GM12873 (cell line): ENCODE results near the gene TAP2.
A peak's percentile ranks its signal among the peaks of the same experiment; 100 is the strongest.

Experiments used
- TF ChIP-seq, protein P1 (sequence below): IDR thresholded peaks from 2 replicates; pipeline ENCODE4 v1.5.1; 2012; ENCODE audit warnings: low read depth, mild to moderate bottlenecking, moderate library complexity, low read length, control low read depth; ENCODE audit not compliant: insufficient read depth; ENCODE audit errors: missing control alignments

Gene TAP2

DNA sequence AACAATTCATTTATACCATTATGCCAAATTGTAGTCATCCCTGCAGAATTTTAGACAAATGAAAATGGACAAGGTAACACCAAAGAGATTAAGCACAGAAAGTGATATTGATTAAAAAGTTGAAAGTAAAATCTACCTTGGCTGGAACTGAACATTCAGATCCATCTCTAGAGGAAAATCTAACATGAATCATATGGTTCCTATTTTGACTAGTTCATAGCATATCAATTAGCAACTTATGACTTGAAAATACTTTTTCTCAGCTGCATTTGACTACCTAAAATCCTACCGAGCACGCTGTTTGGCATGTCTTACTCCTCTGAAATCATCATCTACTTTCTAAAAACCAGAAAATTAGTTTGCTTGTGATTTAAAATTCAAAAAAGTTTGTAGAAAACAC is 38.1 kb upstream of the TAP2 start:
- TF ChIP-seq, protein P1, sequence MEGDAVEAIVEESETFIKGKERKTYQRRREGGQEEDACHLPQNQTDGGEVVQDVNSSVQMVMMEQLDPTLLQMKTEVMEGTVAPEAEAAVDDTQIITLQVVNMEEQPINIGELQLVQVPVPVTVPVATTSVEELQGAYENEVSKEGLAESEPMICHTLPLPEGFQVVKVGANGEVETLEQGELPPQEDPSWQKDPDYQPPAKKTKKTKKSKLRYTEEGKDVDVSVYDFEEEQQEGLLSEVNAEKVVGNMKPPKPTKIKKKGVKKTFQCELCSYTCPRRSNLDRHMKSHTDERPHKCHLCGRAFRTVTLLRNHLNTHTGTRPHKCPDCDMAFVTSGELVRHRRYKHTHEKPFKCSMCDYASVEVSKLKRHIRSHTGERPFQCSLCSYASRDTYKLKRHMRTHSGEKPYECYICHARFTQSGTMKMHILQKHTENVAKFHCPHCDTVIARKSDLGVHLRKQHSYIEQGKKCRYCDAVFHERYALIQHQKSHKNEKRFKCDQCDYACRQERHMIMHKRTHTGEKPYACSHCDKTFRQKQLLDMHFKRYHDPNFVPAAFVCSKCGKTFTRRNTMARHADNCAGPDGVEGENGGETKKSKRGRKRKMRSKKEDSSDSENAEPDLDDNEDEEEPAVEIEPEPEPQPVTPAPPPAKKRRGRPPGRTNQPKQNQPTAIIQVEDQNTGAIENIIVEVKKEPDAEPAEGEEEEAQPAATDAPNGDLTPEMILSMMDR = no peak

DNA sequence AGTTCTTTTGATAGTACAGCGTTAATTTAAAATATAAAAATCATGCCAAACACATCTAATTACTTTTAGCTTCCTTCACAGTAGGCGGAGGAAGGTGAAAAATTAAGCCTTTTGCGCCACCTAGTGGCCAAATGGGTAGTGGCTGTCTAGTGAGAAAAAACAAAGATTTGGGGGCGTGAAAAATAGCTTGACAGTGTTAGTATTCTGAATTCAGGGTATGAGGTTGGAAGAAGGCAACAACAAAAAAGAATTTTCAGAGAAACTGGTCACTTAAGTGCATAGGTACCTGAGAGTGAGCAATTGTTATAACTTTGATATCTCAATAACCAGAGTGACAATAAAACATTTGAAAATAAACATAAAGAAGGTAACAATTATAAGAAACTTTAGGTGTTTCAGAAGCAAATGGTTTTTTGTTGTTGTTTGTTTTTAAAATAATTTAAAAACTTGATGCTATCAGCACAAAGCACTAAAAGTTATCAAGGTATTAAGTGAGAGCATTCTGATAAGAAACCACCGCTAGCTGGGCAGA is 29.8 kb upstream of the TAP2 start:
- TF ChIP-seq, protein P1 = peak; percentile 75

GRCh38 chr6:32867554-32868256 is 29.2 kb upstream of the TAP2 start:
- TF ChIP-seq, protein P1 = no peak

GRCh38 chr6:32867022-32867477 is 28.5 kb upstream of the TAP2 start:
- TF ChIP-seq, protein P1 = no peak

- TF ChIP-seq, protein P1 = no peak
These were observed 27.3 kb upstream of the TAP2 start for GRCh38 chr6:32865724-32866443.

- TF ChIP-seq, protein P1 = no peak
These were observed 24.2 kb upstream of the TAP2 start for GRCh38 chr6:32862725-32863124.

- TF ChIP-seq, protein P1 = no peak
These were observed 22.1 kb upstream of the TAP2 start for GRCh38 chr6:32860674-32861073.
